Stimulated activated CD4-positive, alpha-beta T cell treated with anti-CD3 and anti-CD28 coated beads, Interleukin-12 subunit alpha, Interleukin-12 subunit beta, amount 100 ng/mL, for 24 hours (primary cell): ENCODE results near the gene TWNK.
"Not testable (repeated sequence)": the region's sequence is repeated elsewhere in the genome, so short reads cannot be mapped to it uniquely, and the experiment has no call there.

Source experiments
- DNase-seq, 2 experiments: peaks; one replicate each; pipeline ENCODE4 v3.0.0-alpha.2; 2020; ENCODE audit warnings: low read depth in 2 of 2

Gene TWNK

GRCh38 chr10:100972904-100973535 is 14.3 kb upstream of the TWNK start:
- no peak for DNase-seq

GRCh38 chr10:100975397-100975796 is 11.9 kb upstream of the TWNK start:
- DNase-seq = not testable (repeated sequence)

- DNase-seq = no peak
Observed at GRCh38 chr10:100976906-100977305, 10.4 kb upstream of the TWNK start.

GRCh38 chr10:100977436-100977835 is 9.9 kb upstream of the TWNK start:
- no peak for DNase-seq

- no peak for DNase-seq
Observed at GRCh38 chr10:100978121-100978900, 9.0 kb upstream of the TWNK start.

GRCh38 chr10:100978901-100979195 is 8.5 kb upstream of the TWNK start:
- no peak for DNase-seq

GRCh38 chr10:100979791-100980272 is 7.5 kb upstream of the TWNK start:
- no peak for DNase-seq

GRCh38 chr10:100980311-100980710 is 7.0 kb upstream of the TWNK start:
- no peak for DNase-seq

- no peak for DNase-seq
Observed at GRCh38 chr10:100980711-100981110, 6.6 kb upstream of the TWNK start.

- DNase-seq = no peak
Observed at GRCh38 chr10:100981178-100981772, 6.1 kb upstream of the TWNK start.

- DNase-seq = no peak
Observed at GRCh38 chr10:100982916-100983830, 4.2 kb upstream of the TWNK start.

GRCh38 chr10:100983868-100984671 is 3.3 kb upstream of the TWNK start:
- no peak for DNase-seq

GRCh38 chr10:100984672-100985177 is 2.6 kb upstream of the TWNK start:
- no peak for DNase-seq

- DNase-seq = no peak
Observed at GRCh38 chr10:100985336-100985735, 2.0 kb upstream of the TWNK start.

- no peak for DNase-seq
Observed at GRCh38 chr10:100986623-100986951, 756 bp upstream of the TWNK start.

- DNase-seq = no peak
Observed at GRCh38 chr10:100987685-100988049, 324 bp downstream of the TWNK start.

- DNase-seq = no peak
Observed at GRCh38 chr10:100988166-100988565, 823 bp downstream of the TWNK start.

GRCh38 chr10:100989088-100989487 is 1.7 kb downstream of the TWNK start:
- DNase-seq = no peak

- DNase-seq = no peak
Observed at GRCh38 chr10:100993986-100994708, 6.8 kb downstream of the TWNK start.

GRCh38 chr10:100995181-100995580 is 7.8 kb downstream of the TWNK start:
- DNase-seq = no peak
